Right ventricle myocardium inferior (tissue), 1 donor: Measurements from ENCODE around the gene PPT1. TPM values are rescaled to one million over a fixed set of nuclear protein-coding genes. Genes with fewer than 3 reads are reported as not detected.
A peak's percentile ranks its signal among the peaks of the same experiment; 100 is the strongest.

Experiments
- ATAC-seq: fragments of 200-7000 bp; cut with Tn5 transposase; one replicate; pipeline ENCODE4 v1.9.1; 2020; ENCODE audit warnings: mild to moderate bottlenecking, moderate library complexity
- DNase-seq: peaks from one replicate; pipeline ENCODE4 v3.0.0; 2021; ENCODE audit errors: missing footprints
- intact Hi-C: fragments of 100-400 bp; cut with DNase I; formaldehyde crosslinking; loops from one replicate; pipeline ENCODE4 v1.11.0; 2022
- total RNA-seq: library from RNA; stranded (reverse); fragmentation: NEBNext Ultra II Directional; extraction: Animal tissue kit (Norgen Biotek cat#: 25700); gene quantifications from one replicate; pipeline ENCODE4 v1.2.1, GENCODE V29; 2021
- donor health status: DM: no; HTN: yes; CAD: no; lungs with severe emphysema.

The PPT1 gene
- total RNA-seq, 1 donor from 2014 or later: 44.1 TPM

DNA sequence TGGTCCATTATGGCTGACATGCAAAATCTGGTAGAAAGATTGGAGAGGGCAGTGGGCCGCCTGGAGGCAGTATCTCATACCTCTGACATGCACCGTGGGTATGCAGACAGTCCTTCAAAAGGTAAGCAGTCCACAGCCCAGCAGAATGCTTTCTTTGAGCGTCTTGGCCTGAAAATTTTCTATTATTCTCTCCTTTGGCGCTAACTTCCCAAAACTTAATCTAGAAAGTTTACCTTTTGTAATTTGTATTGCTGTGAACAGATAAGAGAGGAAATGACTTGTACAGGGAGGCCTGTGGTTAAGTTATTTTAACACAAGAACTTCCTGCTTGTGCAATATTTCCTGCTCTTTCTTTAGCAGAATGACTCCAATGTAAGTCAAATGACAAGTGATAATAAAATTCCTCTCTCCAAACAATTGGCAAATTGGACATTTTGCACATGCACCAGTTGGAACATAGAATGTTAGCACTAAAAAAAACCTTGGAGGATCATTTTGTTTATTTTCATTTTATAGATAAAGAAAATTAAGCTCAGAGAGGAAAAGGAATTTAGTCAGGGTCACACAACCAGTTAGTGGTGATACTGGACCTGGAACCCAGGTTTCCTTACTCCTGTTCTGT lies 37.6 kb downstream of the PPT1 start:
- intact Hi-C loops: no loop called here
- ATAC-seq: peak; percentile 44
- no peak for DNase-seq

DNA sequence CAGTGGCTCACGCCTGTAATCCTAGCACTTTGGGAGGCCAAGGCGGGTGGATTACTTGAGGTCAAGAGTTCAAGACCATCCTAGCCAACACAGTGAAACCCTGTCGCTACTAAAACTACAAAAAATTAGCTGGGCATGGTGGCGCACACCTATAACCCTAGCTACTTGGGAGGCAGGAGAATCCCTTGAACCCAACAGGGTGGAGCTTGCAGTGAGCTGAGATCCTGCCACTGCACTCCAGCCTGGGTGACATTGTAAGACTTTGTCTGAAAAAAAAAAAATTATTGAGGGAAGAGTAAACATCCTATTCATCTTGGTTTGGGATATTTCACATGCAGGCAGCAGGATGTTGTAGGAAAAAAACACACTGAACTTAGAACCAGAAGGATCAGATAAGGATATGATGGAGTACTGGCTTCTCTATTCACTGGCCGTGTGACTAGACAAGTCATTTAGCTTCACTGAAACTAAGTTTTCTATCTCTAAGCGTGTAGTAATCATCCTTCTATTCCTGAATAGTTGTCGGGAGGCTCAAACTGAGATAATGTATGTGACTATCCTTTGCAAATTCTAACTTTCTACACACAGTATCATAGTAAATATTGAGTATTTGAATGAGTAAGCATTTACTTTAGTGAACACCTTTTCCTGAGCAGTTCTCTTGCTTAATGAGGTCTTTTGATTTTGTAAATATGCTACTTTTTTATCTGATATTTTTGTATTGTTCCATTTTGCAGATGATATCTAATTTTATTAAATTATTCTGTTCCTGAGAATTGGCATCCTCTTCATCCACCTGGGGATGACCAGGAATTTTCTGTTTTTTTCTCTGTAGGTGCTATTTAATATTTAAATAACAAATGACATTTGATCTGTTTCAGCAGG lies 38.4 kb downstream of the PPT1 start:
- ATAC-seq (no peak), DNase-seq (no peak)
- intact Hi-C loops: no loop called here

DNA sequence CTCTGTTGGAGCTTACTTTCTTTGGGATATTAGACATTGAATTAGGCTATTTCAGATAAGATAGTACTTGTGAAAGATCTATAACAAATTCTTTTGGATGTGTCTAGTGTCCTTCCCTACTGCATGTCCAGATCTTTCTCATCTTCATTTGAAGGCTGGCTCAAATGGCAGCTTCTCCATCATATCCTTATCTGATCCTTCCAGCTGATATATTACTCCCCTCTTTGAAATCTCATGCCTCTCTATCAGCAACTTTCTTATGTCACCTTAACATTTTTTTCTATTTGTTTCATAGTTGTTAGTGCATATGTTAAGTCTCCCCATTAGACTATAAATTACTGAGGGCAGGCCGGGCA lies 39.0 kb downstream of the PPT1 start:
- ATAC-seq (no peak), DNase-seq (no peak)
- intact Hi-C loops: no loop called here

DNA sequence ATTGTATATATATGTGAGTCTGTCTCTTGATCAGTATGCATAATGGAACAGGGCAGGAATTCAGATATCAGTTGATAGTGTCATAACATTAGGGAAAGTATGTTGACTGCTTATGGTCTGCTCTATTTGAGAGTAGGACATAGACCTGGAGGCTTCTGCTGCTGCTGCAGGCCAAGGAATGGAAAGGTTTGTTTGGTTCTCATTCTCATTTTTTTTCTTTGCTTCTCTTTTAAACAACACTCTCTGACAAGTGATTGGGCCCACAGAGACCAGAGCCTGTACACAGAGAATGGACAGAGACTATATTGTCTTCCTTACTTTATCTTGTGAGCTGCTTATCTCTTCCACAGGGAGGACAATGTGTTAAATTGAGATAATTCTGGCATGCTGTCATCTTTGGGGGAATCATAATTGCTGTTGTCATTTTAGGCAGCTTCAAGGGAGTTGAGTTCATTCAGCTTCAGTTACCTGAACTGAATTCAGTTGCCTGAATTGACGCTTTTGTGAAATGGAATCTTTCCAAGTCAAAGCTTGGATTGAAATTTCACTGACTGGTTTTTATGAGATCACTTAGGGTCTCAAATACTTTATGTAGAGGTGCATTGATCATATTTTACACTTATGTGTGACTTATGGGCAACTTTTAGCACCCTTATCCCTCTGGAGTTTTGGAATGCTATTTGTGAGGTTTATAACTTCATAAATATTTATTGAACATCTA lies 39.6 kb downstream of the PPT1 start:
- no peak for ATAC-seq
- no peak for DNase-seq
- intact Hi-C loops: no loop called here

GRCh38 chr1:40056519-40057309 lies 40.3 kb downstream of the PPT1 start:
- intact Hi-C loops: no loop called here
- ATAC-seq: no peak
- no peak for DNase-seq

GRCh38 chr1:40053138-40053887 lies 43.7 kb downstream of the PPT1 start:
- no peak for DNase-seq
- ATAC-seq: no peak
- intact Hi-C loops: no loop called here

GRCh38 chr1:40050863-40051262 lies 46.2 kb downstream of the PPT1 start:
- DNase-seq (no peak), ATAC-seq (no peak)
- intact Hi-C loops: no loop called here

DNA sequence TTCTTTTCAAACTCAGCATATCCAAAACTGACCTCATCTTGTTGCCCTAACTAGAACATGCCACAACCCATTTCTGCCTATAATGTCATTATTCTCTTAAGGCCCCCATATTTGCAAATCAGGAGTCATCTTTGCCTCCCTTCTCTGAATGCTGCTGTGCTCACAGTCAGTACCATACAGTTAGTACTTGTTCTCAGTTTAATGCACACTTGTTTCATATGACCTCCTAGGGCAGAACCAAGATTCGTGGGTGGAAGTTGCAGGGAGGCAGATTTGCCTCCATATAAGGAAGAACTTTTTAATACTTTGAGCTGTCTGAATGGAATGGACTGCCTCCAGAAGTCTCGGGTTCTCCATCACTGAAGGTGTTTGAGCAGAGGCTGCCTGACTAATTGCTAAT lies 47.3 kb downstream of the PPT1 start:
- intact Hi-C loops: loop anchor here (10.0 kb wide), 1 partner anchor 205 kb away; the partner anchor contains the start of gene ZMPSTE24
- DNase-seq: no peak
- ATAC-seq: peak; percentile 35

DNA sequence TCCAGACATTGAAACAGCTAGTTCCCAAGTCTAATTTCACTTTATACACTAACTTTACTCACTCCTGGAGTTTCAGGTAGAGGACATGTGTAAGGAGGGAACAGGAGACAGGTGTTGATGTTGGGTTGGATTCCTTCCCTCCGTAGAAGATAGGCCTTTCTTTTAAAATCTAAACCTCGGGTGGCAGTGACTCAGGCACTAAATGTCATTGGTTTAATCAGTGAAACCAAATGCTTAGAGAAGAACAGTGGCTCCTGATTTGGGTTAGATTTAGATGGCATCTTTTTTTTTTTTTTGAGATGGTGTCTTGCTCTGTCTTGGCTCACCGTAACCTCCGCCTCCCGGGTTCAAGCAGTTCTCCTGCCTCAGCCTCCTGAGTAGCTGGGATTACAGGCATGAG lies 49.3 kb downstream of the PPT1 start:
- ATAC-seq: no peak
- intact Hi-C loops: loop anchor here (10.0 kb wide), 1 partner anchor 207 kb away; the partner anchor contains the start of gene ZMPSTE24

GRCh38 chr1:40047276-40047675 lies 49.8 kb downstream of the PPT1 start:
- no peak for ATAC-seq
- intact Hi-C loops: loop anchor here (10.0 kb wide), 1 partner anchor 208 kb away; the partner anchor contains the start of gene ZMPSTE24

More for the DNA sequence above, 49.3 kb downstream of the PPT1 start:
- no peak for DNase-seq

DNA sequence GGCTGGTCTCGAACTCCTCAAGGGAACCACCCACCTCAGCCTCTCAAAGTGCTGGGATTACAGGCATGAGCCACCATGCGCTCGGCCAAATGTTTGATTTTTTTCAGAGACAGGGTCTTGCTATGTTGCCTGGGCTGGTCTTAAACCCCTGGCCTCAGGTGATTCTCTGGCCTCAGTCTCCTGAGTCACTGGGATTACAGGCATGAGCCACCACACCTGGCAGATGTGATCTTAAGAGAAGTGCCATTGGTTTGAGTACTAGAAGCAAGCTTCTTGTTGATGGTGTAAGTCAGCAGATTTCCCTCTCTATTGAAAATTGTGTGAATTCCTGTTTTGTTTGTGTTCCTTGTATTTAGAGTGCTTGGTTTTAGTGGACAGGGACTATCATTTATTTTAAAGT lies 51.3 kb downstream of the PPT1 start:
- intact Hi-C loops: loop anchor here (10.0 kb wide), 1 partner anchor 209 kb away; the partner anchor contains the start of gene ZMPSTE24
- ATAC-seq (no peak), DNase-seq (no peak)

More at GRCh38 chr1:40047276-40047675, 49.8 kb downstream of the PPT1 start:
- DNase-seq: no peak

DNA sequence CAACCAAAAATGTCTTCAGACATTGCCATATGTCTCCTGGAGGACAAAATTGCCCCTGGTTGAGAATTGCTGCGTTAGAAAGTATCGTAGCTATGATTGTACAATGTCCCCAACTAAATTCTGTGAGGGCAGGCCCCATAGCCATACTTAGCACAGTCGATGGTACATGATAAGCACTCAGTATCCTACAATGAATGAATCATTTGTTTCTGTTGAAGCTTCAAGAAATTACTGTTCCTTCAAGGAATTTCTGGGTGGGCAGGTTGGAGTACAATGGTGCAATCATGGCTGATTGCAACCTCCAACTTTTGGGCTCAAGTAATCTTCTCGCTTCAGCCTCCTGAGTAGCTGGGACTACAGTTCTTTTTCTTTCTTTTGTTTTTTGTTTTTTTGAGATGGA lies 51.9 kb downstream of the PPT1 start:
- intact Hi-C loops: loop anchor here (10.0 kb wide), 1 partner anchor 210 kb away; the partner anchor contains the start of gene ZMPSTE24
- DNase-seq (no peak), ATAC-seq (no peak)

- DNase-seq: no peak
- intact Hi-C loops: loop anchor here (10.0 kb wide), 1 partner anchor 211 kb away; the partner anchor contains the start of gene ZMPSTE24
- no peak for ATAC-seq
These were observed 52.9 kb downstream of the PPT1 start for GRCh38 chr1:40044110-40044509.

GRCh38 chr1:40042341-40042740 lies 54.7 kb downstream of the PPT1 start:
- intact Hi-C loops: loop anchor here (10.0 kb wide), 1 partner anchor 212 kb away; the partner anchor contains the start of gene ZMPSTE24
- no peak for DNase-seq
- no peak for ATAC-seq

GRCh38 chr1:40041466-40041838 lies 55.6 kb downstream of the PPT1 start:
- intact Hi-C loops: loop anchor here (10.0 kb wide), 1 partner anchor 213 kb away; the partner anchor contains the start of gene ZMPSTE24
- ATAC-seq (no peak), DNase-seq (no peak)

GRCh38 chr1:40040511-40041465 lies 56.3 kb downstream of the PPT1 start, which contains the start of gene CAP1:
CAP1 (plus strand) TSS chr1:40040729; CDS start chr1:40059347, 18,618 bp downstream.
- peak; percentile 100 for DNase-seq
- intact Hi-C loops: loop anchor here (10.0 kb wide), 1 partner anchor 214 kb away; the partner anchor contains the start of gene ZMPSTE24
- peak; percentile 96 for ATAC-seq
